Cerebellar nuclear complex (tissue), 1 donor: ENCODE data around the gene SH3TC1.

ENCODE experiments used
- DNase-seq, 2 experiments: peaks; one replicate each; lab custom pipeline; 2025; lab: John Stamatoyannopoulos, UW

The SH3TC1 gene

GRCh38 chr4:8242782-8243560 is 43.9 kb downstream of the SH3TC1 start:
- no peak for DNase-seq

- DNase-seq = no peak
These were observed 45.1 kb downstream of the SH3TC1 start for GRCh38 chr4:8244001-8244757.

GRCh38 chr4:8244931-8245460 is 45.9 kb downstream of the SH3TC1 start:
- no peak for DNase-seq

- no peak for DNase-seq
These were observed 47.1 kb downstream of the SH3TC1 start for GRCh38 chr4:8245884-8246833.

- DNase-seq = no peak
These were observed 48.2 kb downstream of the SH3TC1 start for GRCh38 chr4:8247047-8247930.

- no peak for DNase-seq
These were observed 49.0 kb downstream of the SH3TC1 start for GRCh38 chr4:8248091-8248490.

GRCh38 chr4:8250227-8250626 is 51.1 kb downstream of the SH3TC1 start:
- no peak for DNase-seq

- DNase-seq = no peak
These were observed 51.5 kb downstream of the SH3TC1 start for GRCh38 chr4:8250637-8251036.

- DNase-seq = no peak
These were observed 52.2 kb downstream of the SH3TC1 start for GRCh38 chr4:8251110-8251883.

GRCh38 chr4:8252301-8253173 is 53.4 kb downstream of the SH3TC1 start:
- no peak for DNase-seq

GRCh38 chr4:8254076-8254475 is 55.0 kb downstream of the SH3TC1 start:
- DNase-seq = no peak

- DNase-seq = no peak
These were observed 56.8 kb downstream of the SH3TC1 start for GRCh38 chr4:8255698-8256441.

- no peak for DNase-seq
These were observed 58.8 kb downstream of the SH3TC1 start for GRCh38 chr4:8257854-8258253.

- DNase-seq = no peak
These were observed 59.6 kb downstream of the SH3TC1 start for GRCh38 chr4:8258552-8259212.

- no peak for DNase-seq
These were observed 60.8 kb downstream of the SH3TC1 start for GRCh38 chr4:8259743-8260430.

- no peak for DNase-seq
These were observed 61.6 kb downstream of the SH3TC1 start for GRCh38 chr4:8260656-8261111.

- DNase-seq = no peak
These were observed 62.9 kb downstream of the SH3TC1 start for GRCh38 chr4:8261851-8262535.
